ENCODE results near the gene SORBS2.

DNA sequence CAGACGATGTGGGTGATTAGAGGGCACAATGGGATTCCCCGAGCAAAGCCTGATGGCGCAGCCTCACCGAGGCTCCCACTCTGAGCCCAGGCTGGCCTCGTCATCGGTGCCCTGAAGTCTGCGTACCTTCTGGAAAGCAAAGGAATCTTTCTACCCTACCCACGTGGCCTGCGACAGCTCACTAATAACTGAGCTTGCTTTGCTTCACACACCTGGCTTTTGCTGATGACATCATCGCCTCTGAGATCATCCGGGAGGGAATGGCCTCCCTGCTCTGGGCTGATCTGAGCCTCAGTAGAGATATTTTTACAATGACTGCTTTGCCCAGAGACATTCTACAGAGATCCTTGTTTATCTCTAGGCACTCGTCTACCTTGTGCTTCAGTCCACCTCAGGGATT lies 231.3 kb downstream of the SORBS2 start:
- no peak for TF ChIP-seq CTCF (IDR thresholded peaks at IDR 0.05)
- no peak for TF ChIP-seq POLR2A (IDR thresholded peaks at IDR 0.05)

All from thyroid gland (tissue), 4 donors.